Measurements from ENCODE around the gene MAPK8. TPM values are rescaled to one million over a fixed set of nuclear protein-coding genes. Genes with fewer than 3 reads are reported as not detected.

MAPK8 gene
- polyA plus RNA-seq, 2 of the 4 experiments (the other 2 are of a cell fraction) = 29.6 to 71.4 TPM

DNA sequence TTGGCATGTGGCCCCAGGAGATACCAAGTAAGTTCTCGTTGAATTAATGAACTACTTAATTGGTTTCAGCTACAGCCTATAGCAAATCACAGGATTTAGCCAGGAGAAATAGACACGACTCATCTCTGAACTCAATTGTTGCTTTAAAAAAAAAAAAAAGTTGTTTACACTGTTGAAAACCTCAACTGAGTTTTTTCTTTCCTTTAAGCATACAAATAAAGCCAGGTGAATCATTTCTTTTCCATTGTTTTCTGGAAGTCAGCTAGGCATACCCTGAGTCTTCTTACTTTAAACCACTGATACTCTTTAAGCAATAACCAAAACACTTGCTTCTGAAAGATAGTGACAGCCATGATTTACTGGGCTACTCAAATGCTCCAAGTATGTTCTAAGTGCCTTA, 32.7 kb upstream of the MAPK8 start:
- H3K4me3 ChIP-seq = no peak overlapping the region
- 16% methylated on average over 2 of the region's 2 CpGs for WGBS (ENCODE audit: missing lambda C conversion rate)
- H3K9me3 ChIP-seq = no peaks in the 10 kb centered on the region
- TF ChIP-seq, protein P1, sequence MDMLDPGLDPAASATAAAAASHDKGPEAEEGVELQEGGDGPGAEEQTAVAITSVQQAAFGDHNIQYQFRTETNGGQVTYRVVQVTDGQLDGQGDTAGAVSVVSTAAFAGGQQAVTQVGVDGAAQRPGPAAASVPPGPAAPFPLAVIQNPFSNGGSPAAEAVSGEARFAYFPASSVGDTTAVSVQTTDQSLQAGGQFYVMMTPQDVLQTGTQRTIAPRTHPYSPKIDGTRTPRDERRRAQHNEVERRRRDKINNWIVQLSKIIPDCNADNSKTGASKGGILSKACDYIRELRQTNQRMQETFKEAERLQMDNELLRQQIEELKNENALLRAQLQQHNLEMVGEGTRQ (IDR thresholded peaks at IDR 0.05) = no peak
- TF ChIP-seq KDM1A (IDR thresholded peaks at IDR 0.05; ENCODE audit: low read depth) = no peak
- no peak for TF ChIP-seq JUNB (IDR thresholded peaks at IDR 0.05)
- TF ChIP-seq, protein P2, sequence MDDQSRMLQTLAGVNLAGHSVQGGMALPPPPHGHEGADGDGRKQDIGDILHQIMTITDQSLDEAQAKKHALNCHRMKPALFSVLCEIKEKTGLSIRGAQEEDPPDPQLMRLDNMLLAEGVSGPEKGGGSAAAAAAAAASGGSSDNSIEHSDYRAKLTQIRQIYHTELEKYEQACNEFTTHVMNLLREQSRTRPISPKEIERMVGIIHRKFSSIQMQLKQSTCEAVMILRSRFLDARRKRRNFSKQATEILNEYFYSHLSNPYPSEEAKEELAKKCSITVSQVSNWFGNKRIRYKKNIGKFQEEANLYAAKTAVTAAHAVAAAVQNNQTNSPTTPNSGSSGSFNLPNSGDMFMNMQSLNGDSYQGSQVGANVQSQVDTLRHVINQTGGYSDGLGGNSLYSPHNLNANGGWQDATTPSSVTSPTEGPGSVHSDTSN (IDR thresholded peaks at IDR 0.05) = no peak
- no peak for TF ChIP-seq BHLHE40 (IDR thresholded peaks at IDR 0.05; ENCODE audit: low read depth, low read length)
- TF ChIP-seq ATOH8 (CRISPR knock-in tag; IDR thresholded peaks at IDR 0.05; ENCODE audit: low read depth) = no peak
- TF ChIP-seq GATA3 (IDR thresholded peaks at IDR 0.05; ENCODE audit: borderline replicate concordance) = no peak
- no peak for TF ChIP-seq HOXB13 (CRISPR knock-in tag; IDR thresholded peaks at IDR 0.05; ENCODE audit: low read depth)
- TF ChIP-seq NR3C1 (IDR thresholded peaks at IDR 0.05) = no peak
- no peak for TF ChIP-seq HES2 (IDR thresholded peaks at IDR 0.05)
- no peak for FAIRE-seq
- ChIA-PET CTCF (interaction anchor here (1.0 to 1.4 kb wide), 2 partner anchors 17 to 46 kb away, joined by 3 read pairs; no protein-coding TSS in a partner anchor), POLR2A (no interaction called here)
- DNase-seq (ENCODE audit: low read depth in 1 of 2, low spot score in 1 of 2) = no peak
- ATAC-seq = no peak
- no peak overlapping the region for H3K27ac ChIP-seq
- no peaks in the 10 kb centered on the region for H3K4me1 ChIP-seq
- H3K4me2 ChIP-seq = no peak overlapping the region

GRCh38 chr10:48274636-48275035, 31.8 kb upstream of the MAPK8 start, which contains the start of gene FRMPD2:
FRMPD2 (minus strand) TSS chr10:48274696; CDS start chr10:48274567, 129 bp downstream.
- H3K4me2 ChIP-seq = no peak within 1 kb of the TSS
- H3K4me1 ChIP-seq = no peaks in the 10 kb centered on the region
- POLR2A ChIA-PET = no interaction called here
- TF ChIP-seq ATOH8 (CRISPR knock-in tag; IDR thresholded peaks at IDR 0.05; ENCODE audit: low read depth) = no peak
- H3K27ac ChIP-seq = no peak within 1 kb of the TSS
- ATAC-seq (no peak), FAIRE-seq (no peak), DNase-seq (ENCODE audit: low read depth in 1 of 2, low spot score in 1 of 2) (no peak)
- H3K9me3 ChIP-seq = no peaks in the 10 kb centered on the region
- CTCF ChIA-PET = interaction anchor here (1.0 to 1.4 kb wide), 3 partner anchors 14 to 47 kb away, joined by 3 read pairs; no protein-coding TSS in a partner anchor
- 79% methylated on average over 8 of the region's 8 CpGs for WGBS (ENCODE audit: missing lambda C conversion rate)
- H3K4me3 ChIP-seq = no peak within 1 kb of the TSS

- FAIRE-seq (no peak), DNase-seq (ENCODE audit: low read depth in 1 of 2, low spot score in 1 of 2) (no peak), ATAC-seq (no peak)
- Histone ChIP-seq H3K27ac (no peak overlapping the region), H3K9me3 (no peaks in the 10 kb centered on the region), H3K4me3 (no peak overlapping the region), H3K4me2 (no peak overlapping the region), H3K4me1 (no peaks in the 10 kb centered on the region)
- ChIA-PET CTCF (interaction anchor here (1.6 kb wide), 1 partner anchor 13 kb away, joined by 5 read pairs; no protein-coding TSS in a partner anchor), POLR2A (no interaction called here)
- TF ChIP-seq ELK1 (IDR thresholded peaks at IDR 0.05; ENCODE audit: low read depth, low read length) (no peak), CEBPB (IDR thresholded peaks at IDR 0.05) (no peak), KDM1A (IDR thresholded peaks at IDR 0.05; ENCODE audit: low read depth) (no peak), TFCP2L1 (CRISPR knock-in tag; IDR thresholded peaks at IDR 0.05) (no peak), MAX (IDR thresholded peaks at IDR 0.05) (no peak), FOXS1 (CRISPR knock-in tag; IDR thresholded peaks at IDR 0.05) (no peak), HOXA7 (CRISPR knock-in tag; IDR thresholded peaks at IDR 0.05) (no peak)
- TF ChIP-seq, protein P2 (IDR thresholded peaks at IDR 0.05) = no peak
- WGBS (ENCODE audit: missing lambda C conversion rate) = 75% methylated on average over 1 of the region's 1 CpG
Observed at GRCh38 chr10:48277093-48277492, 29.4 kb upstream of the MAPK8 start.

Data from A549 (cell line).